Measurements from ENCODE around the gene ANKRD44.
"Not testable (repeated sequence)": the region's sequence is repeated elsewhere in the genome, so short reads cannot be mapped to it uniquely, and the experiment has no call there.

Gene ANKRD44

GRCh38 chr2:197071790-197072436 is 238.7 kb downstream of the ANKRD44 start:
- DNase-seq, result no peak

GRCh38 chr2:197071213-197071612 is 239.4 kb downstream of the ANKRD44 start:
- DNase-seq, result no peak

GRCh38 chr2:197069958-197070357 is 240.6 kb downstream of the ANKRD44 start:
- DNase-seq, result no peak

GRCh38 chr2:197062574-197062973 is 248.0 kb downstream of the ANKRD44 start:
- not testable (repeated sequence) for DNase-seq

- no peak for DNase-seq
These were observed 251.1 kb downstream of the ANKRD44 start for GRCh38 chr2:197059477-197059876.

- no peak for DNase-seq
These were observed 251.7 kb downstream of the ANKRD44 start for GRCh38 chr2:197058777-197059300.

- no peak for DNase-seq
These were observed 252.6 kb downstream of the ANKRD44 start for GRCh38 chr2:197057959-197058358.

GRCh38 chr2:197055045-197055444 is 255.5 kb downstream of the ANKRD44 start:
- DNase-seq, result no peak

- DNase-seq, result no peak
These were observed 256.1 kb downstream of the ANKRD44 start for GRCh38 chr2:197054437-197054836.

- peak in 1 of 2 experiments; percentile 62 for DNase-seq
These were observed 258.2 kb downstream of the ANKRD44 start for GRCh38 chr2:197052356-197052755.

GRCh38 chr2:197045115-197045514 is 265.5 kb downstream of the ANKRD44 start:
- DNase-seq, result no peak

- peak in 1 of 2 experiments; percentile 38 for DNase-seq
These were observed 267.8 kb downstream of the ANKRD44 start for GRCh38 chr2:197042739-197043196.

- DNase-seq, result no peak
These were observed 272.6 kb downstream of the ANKRD44 start for GRCh38 chr2:197037863-197038398.

GRCh38 chr2:197035002-197035401 is 275.6 kb downstream of the ANKRD44 start:
- DNase-seq, result no peak

- DNase-seq, result no peak
These were observed 276.3 kb downstream of the ANKRD44 start for GRCh38 chr2:197034292-197034691.

- no peak for DNase-seq
These were observed 277.4 kb downstream of the ANKRD44 start for GRCh38 chr2:197033222-197033621.

GRCh38 chr2:197031803-197032202 is 278.8 kb downstream of the ANKRD44 start:
- no peak for DNase-seq

GRCh38 chr2:197030090-197030489 is 280.5 kb downstream of the ANKRD44 start:
- no peak for DNase-seq

- DNase-seq, result no peak
These were observed 281.9 kb downstream of the ANKRD44 start for GRCh38 chr2:197028633-197029032.

- no peak for DNase-seq
These were observed 282.4 kb downstream of the ANKRD44 start for GRCh38 chr2:197028230-197028629.

- no peak for DNase-seq
These were observed 286.4 kb downstream of the ANKRD44 start for GRCh38 chr2:197024206-197024605.

GRCh38 chr2:197020921-197021320 is 289.7 kb downstream of the ANKRD44 start:
- not testable (repeated sequence) for DNase-seq

GRCh38 chr2:197013098-197013497 is 297.5 kb downstream of the ANKRD44 start:
- no peak for DNase-seq

GRCh38 chr2:197011801-197012641 is 298.6 kb downstream of the ANKRD44 start:
- peak; percentile 49 to 63 for DNase-seq

Data from NCI-H2081 (cell line).